ENCODE data around the gene PTP4A2. TPM values are rescaled to one million over a fixed set of nuclear protein-coding genes. Genes with fewer than 3 reads are reported as not detected.
"Not testable (repeated sequence)": the region's sequence is repeated elsewhere in the genome, so short reads cannot be mapped to it uniquely, and the experiment has no call there.

The PTP4A2 gene
- total and polyA plus RNA-seq, 10 of the 15 experiments (the other 5 are each of a cell fraction or from before 2014, with no cell fraction given): 180 to 909 (median 375) TPM

GRCh38 chr1:31897526-31898100 is 40.6 kb downstream of the PTP4A2 start:
- 95% methylated on average over 6 of the region's 6 CpGs for WGBS (ENCODE audit: insufficient coverage, insufficient replicate concordance, low lambda C conversion rate, missing lambda C conversion rate)
- peaks cover 4% of the 10 kb centered on the region; the same call in 2 of the 3 replicates for H3K9me3 ChIP-seq (replicated peaks; ENCODE audit: control insufficient read depth, insufficient read depth, low read length)
- no peak overlapping the region for H3K4me3 ChIP-seq
- H2AFZ ChIP-seq (ENCODE audit: control insufficient read depth, low read depth, low read length): no peak overlapping the region
- ATAC-seq: no peak
- BruUV-seq (replicated peaks): no TSS peak
- no peaks in the 10 kb centered on the region for H3K27me3 ChIP-seq (replicated peaks in 1 of 2; ENCODE audit: control insufficient read depth in 2 of 2, insufficient read depth in 2 of 2, low read length in 1 of 2)
- no peaks in the 10 kb centered on the region for H3K36me3 ChIP-seq (ENCODE audit: control insufficient read depth in 2 of 2, insufficient read depth in 2 of 2, low read length in 1 of 2)
- ChIA-PET RAD21 (ENCODE audit: unreplicated experiment) (interaction anchor here (0.9 kb wide), 1 partner anchor 67 kb away, joined by 3 read pairs; no protein-coding TSS in a partner anchor), SMC1A (ENCODE audit: uncharacterized antibody, unreplicated experiment) (no interaction called here), CTCF (interaction anchor here (1.0 to 1.6 kb wide), 2 partner anchors 67 to 165 kb away, joined by 3 to 4 read pairs; no protein-coding TSS in a partner anchor), POLR2A (no interaction called here)
- in situ Hi-C loops (cut with MboI): no loop called here
- H3K4me1 ChIP-seq (ENCODE audit: control insufficient read depth, insufficient read depth, low read length): peaks cover 8% of the 10 kb centered on the region
- H4K20me1 ChIP-seq (ENCODE audit: control insufficient read depth, insufficient read depth): no peaks in the 10 kb centered on the region
- H3K79me2 ChIP-seq (ENCODE audit: control insufficient read depth, insufficient read depth, low read length): no peaks in the 10 kb centered on the region
- intact Hi-C loops (cut with micrococcal nuclease; ENCODE audit: unreplicated experiment): no loop called here
- no peak overlapping the region for H3K9ac ChIP-seq (ENCODE audit: control insufficient read depth, insufficient read depth, low read length)
- no peak overlapping the region for H3K4me2 ChIP-seq (ENCODE audit: control insufficient read depth, insufficient read depth)
- TF ChIP-seq RBBP5 (conservative IDR thresholded peaks at IDR 0.05) (no peak), NRF1 (conservative IDR thresholded peaks at IDR 0.05; ENCODE audit: low read depth, low read length) (no peak), SIN3A (IDR thresholded peaks at IDR 0.05; ENCODE audit: low read depth, low read length) (no peak), ZNF622 (IDR thresholded peaks at IDR 0.05) (no peak), BCL3 (IDR thresholded peaks at IDR 0.05; ENCODE audit: borderline replicate concordance, insufficient read depth, low read depth, low read length, poor library complexity, severe bottlenecking) (no peak), KDM1A (IDR thresholded peaks at IDR 0.05; ENCODE audit: borderline replicate concordance) (no peak), BHLHE40 (IDR thresholded peaks at IDR 0.05; ENCODE audit: borderline replicate concordance in 1 of 2, low read depth in 2 of 2, low read length in 1 of 2) (no peak), SMAD1 (IDR thresholded peaks at IDR 0.05; ENCODE audit: low read depth, partially characterized antibody) (no peak), HDAC2 (IDR thresholded peaks at IDR 0.05) (no peak), NFIC (IDR thresholded peaks at IDR 0.05; ENCODE audit: low read depth, low read length) (no peak), CREM (IDR thresholded peaks at IDR 0.05; ENCODE audit: low read depth) (no peak), NFYB (IDR thresholded peaks at IDR 0.05; ENCODE audit: insufficient read depth, low read depth, low read length) (no peak), FOXM1 (IDR thresholded peaks at IDR 0.05; ENCODE audit: low read depth, low read length) (no peak)
- no peak overlapping the region for H3K27ac ChIP-seq (ENCODE audit: control insufficient read depth, insufficient read depth)
- DNase-seq (ENCODE audit: low read depth, low spot score): no peak
- FAIRE-seq: no peak

- RAD21 ChIA-PET (ENCODE audit: unreplicated experiment); H3K4me3 ChIP-seq; H3K9ac ChIP-seq (ENCODE audit: control insufficient read depth, insufficient read depth, low read length); H4K20me1 ChIP-seq (ENCODE audit: control insufficient read depth, insufficient read depth); intact Hi-C loops (cut with micrococcal nuclease; ENCODE audit: unreplicated experiment); FAIRE-seq; H3K36me3 ChIP-seq (ENCODE audit: control insufficient read depth in 2 of 2, insufficient read depth in 2 of 2, low read length in 1 of 2); H2AFZ ChIP-seq (ENCODE audit: control insufficient read depth, low read depth, low read length); H3K79me2 ChIP-seq (ENCODE audit: control insufficient read depth, insufficient read depth, low read length); ATAC-seq; CTCF ChIA-PET; H3K9me3 ChIP-seq (replicated peaks; ENCODE audit: control insufficient read depth, insufficient read depth, low read length); H3K27ac ChIP-seq (ENCODE audit: control insufficient read depth, insufficient read depth); BruUV-seq (replicated peaks); DNase-seq (ENCODE audit: low read depth, low spot score); in situ Hi-C loops (cut with MboI); H3K4me2 ChIP-seq (ENCODE audit: control insufficient read depth, insufficient read depth); H3K27me3 ChIP-seq (replicated peaks in 1 of 2; ENCODE audit: control insufficient read depth in 2 of 2, insufficient read depth in 2 of 2, low read length in 1 of 2); H3K4me1 ChIP-seq (ENCODE audit: control insufficient read depth, insufficient read depth, low read length): not testable (repeated sequence)
- 93% methylated on average over 2 of the region's 2 CpGs for WGBS (ENCODE audit: insufficient coverage, insufficient replicate concordance, low lambda C conversion rate, missing lambda C conversion rate)
- ChIA-PET POLR2A (interaction anchor here (0.8 kb wide), 1 partner anchor 9 kb away, joined by 3 read pairs; no protein-coding TSS in a partner anchor), SMC1A (ENCODE audit: uncharacterized antibody, unreplicated experiment) (interaction anchor here (1.4 kb wide), 1 partner anchor 25 kb away, joined by 3 read pairs; no protein-coding TSS in a partner anchor)
Observed at GRCh38 chr1:31895474-31896198, 42.5 kb downstream of the PTP4A2 start.

All from GM12878 (cell line).